HepG2 (cell line): ENCODE data around the gene CCDC116. TPM values are rescaled to one million over a fixed set of nuclear protein-coding genes. Genes with fewer than 3 reads are reported as not detected.

Experiments
- AGO1 ChIP-seq: fragments of 200-400 bp; formaldehyde crosslinking; IDR thresholded peaks from 2 replicates; pipeline ENCODE4 v1.6.1; 2017; ENCODE audit warnings: mild to moderate bottlenecking, low read depth, low read length, moderate library complexity; ENCODE audit not compliant: poor library complexity, severe bottlenecking
- ARID2 ChIP-seq: sonication (generic); formaldehyde crosslinking; IDR thresholded peaks from 2 replicates; pipeline ENCODE4 v1.8.1; 2022; ENCODE audit warnings: mild to moderate bottlenecking, missing genetic modification reagents, borderline replicate concordance
- GFI1 ChIP-seq: sonication (generic); formaldehyde crosslinking; IDR thresholded peaks from 2 replicates; pipeline ENCODE4 v1.5.0; 2020; ENCODE audit warnings: missing genetic modification reagents, mild to moderate bottlenecking, borderline replicate concordance
- RORA ChIP-seq: sonication (generic); formaldehyde crosslinking; IDR thresholded peaks from 2 replicates; pipeline ENCODE4 v1.5.0; 2020; ENCODE audit warnings: mild to moderate bottlenecking, missing genetic modification reagents, moderate library complexity
- SOX5 ChIP-seq: IDR thresholded peaks from 2 replicates; pipeline ENCODE4 v1.6.1; 2016; ENCODE audit warnings: borderline replicate concordance
- SP2 ChIP-seq: sonication (generic); formaldehyde crosslinking; IDR thresholded peaks from 2 replicates; pipeline ENCODE4 v1.5.1; 2020; ENCODE audit warnings: mild to moderate bottlenecking, missing genetic modification reagents
- SPEN ChIP-seq: sonication (generic); formaldehyde crosslinking; IDR thresholded peaks from 2 replicates; pipeline ENCODE4 v1.5.1; 2020; ENCODE audit warnings: low read depth, mild to moderate bottlenecking, missing genetic modification reagents
- SRF ChIP-seq: IDR thresholded peaks from 2 replicates; pipeline ENCODE4 v1.6.1; 2011; ENCODE audit warnings: mild to moderate bottlenecking, low read depth, low read length, moderate library complexity
- YEATS4 ChIP-seq: sonication (generic); formaldehyde crosslinking; IDR thresholded peaks from 2 replicates; pipeline ENCODE4 v1.4.0; 2020; ENCODE audit warnings: missing genetic modification reagents, borderline replicate concordance
- ZNF558 ChIP-seq: sonication (generic); formaldehyde crosslinking; IDR thresholded peaks from 2 replicates; pipeline ENCODE4 v1.9.0; 2022; ENCODE audit warnings: mild to moderate bottlenecking, missing genetic modification reagents, borderline replicate concordance
- ZNF629 ChIP-seq: sonication (generic); formaldehyde crosslinking; conservative IDR thresholded peaks from 2 replicates; pipeline ENCODE4 v1.5.0; 2020; ENCODE audit warnings: missing genetic modification reagents
- ZSCAN30 ChIP-seq: sonication (generic); formaldehyde crosslinking; IDR thresholded peaks from 2 replicates; pipeline ENCODE4 v1.5.0; 2020; ENCODE audit warnings: mild to moderate bottlenecking, missing genetic modification reagents
- polyA plus RNA-seq, 8 experiments: library from polyadenylated mRNA; depleted of rRNA in 3 of 8; stranded (reverse) in 7 of 8; unstranded in 1 of 8; fragments of >200 nt; fragmentation: Illumina TruSeq in 4 of 8; extraction: Trizol in 4 of 8; gene quantifications; 2 replicates each; pipeline versions ENCODE4 v1.2.1 to v1.2.3, GENCODE V29; 2011 to 2016; ENCODE audit warnings: low read depth in 4 of 8, missing spikeins in 1 of 8, mixed read lengths in 1 of 8; ENCODE audit not compliant: insufficient read depth in 1 of 8
- total RNA-seq, 5 experiments: library from RNA; depleted of rRNA; stranded (reverse); fragments of >200 nt; fragmentation: Illumina TruSeq; extraction: Trizol; gene quantifications; 2 replicates each; pipeline ENCODE4 v1.2.3, GENCODE V29; 2016; ENCODE audit warnings: low read depth in 1 of 5
- TF ChIP-seq, protein P1 (sequence below): sonication (generic); formaldehyde crosslinking; conservative IDR thresholded peaks from 2 replicates; pipeline ENCODE4 v1.4.0; 2020; ENCODE audit warnings: mild to moderate bottlenecking, missing genetic modification reagents, moderate library complexity
- TF ChIP-seq, protein P2 (sequence below): sonication (generic); formaldehyde crosslinking; IDR thresholded peaks from 2 replicates; pipeline ENCODE4 v1.8.0; 2022; ENCODE audit warnings: missing genetic modification reagents, low read depth, mild to moderate bottlenecking, borderline replicate concordance
- TF ChIP-seq, protein P3 (sequence below): sonication (generic); formaldehyde crosslinking; IDR thresholded peaks from 2 replicates; pipeline ENCODE4 v1.8.0; 2022; ENCODE audit warnings: missing genetic modification reagents, mild to moderate bottlenecking, borderline replicate concordance
- TF ChIP-seq, protein P4 (sequence below): sonication (generic); formaldehyde crosslinking; IDR thresholded peaks from 2 replicates; pipeline ENCODE4 v1.8.1; 2023; ENCODE audit warnings: mild to moderate bottlenecking, missing genetic modification reagents
- TF ChIP-seq, protein P5 (sequence below): sonication (generic); formaldehyde crosslinking; IDR thresholded peaks from 2 replicates; pipeline ENCODE4 v1.5.1; 2020; ENCODE audit warnings: missing genetic modification reagents, mild to moderate bottlenecking, borderline replicate concordance
- TF ChIP-seq, protein P6 (sequence below): fragments of 450-650 bp; IDR thresholded peaks from 2 replicates; pipeline ENCODE4 v1.6.1; 2016

Gene CCDC116
- total and polyA plus RNA-seq, 2 of the 13 experiments (the other 11 are each of a cell fraction or from before 2014, with no cell fraction given) = 0.15 to 0.33 TPM

DNA sequence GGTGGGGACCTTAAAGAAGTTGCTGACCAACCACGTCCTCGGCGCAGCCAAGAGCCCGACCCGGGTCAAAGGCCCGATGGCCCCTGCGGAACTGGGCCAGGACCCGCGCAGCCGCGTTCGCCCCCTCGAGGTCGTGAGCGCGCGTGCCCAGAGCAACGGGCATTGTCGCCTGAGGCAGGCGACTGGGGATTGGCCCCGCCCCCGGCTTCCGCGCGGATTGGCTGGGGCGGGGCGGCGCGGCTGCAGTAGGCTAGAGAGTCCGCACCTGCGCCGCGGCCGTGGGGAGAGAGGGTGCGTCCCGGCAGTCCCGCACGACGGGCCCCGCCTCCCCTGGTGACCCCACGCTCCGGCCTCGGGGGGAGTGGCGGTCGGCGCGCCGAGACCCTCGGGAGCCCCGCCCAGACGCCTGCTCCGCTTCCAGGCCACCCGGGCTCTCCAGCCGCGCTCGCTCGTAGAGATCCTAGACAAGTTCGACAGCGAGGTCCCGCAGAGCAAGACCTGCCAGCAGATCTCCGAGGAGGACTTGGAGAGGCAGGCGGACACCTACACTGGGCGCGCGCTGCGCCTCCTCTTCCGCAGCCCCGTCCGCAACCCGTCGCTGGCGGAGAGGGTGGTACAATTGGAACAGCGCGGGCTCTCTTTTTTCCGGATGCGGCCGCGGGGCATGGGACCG, 24.9 kb downstream of the CCDC116 start (continued):
- TF ChIP-seq, protein P1, sequence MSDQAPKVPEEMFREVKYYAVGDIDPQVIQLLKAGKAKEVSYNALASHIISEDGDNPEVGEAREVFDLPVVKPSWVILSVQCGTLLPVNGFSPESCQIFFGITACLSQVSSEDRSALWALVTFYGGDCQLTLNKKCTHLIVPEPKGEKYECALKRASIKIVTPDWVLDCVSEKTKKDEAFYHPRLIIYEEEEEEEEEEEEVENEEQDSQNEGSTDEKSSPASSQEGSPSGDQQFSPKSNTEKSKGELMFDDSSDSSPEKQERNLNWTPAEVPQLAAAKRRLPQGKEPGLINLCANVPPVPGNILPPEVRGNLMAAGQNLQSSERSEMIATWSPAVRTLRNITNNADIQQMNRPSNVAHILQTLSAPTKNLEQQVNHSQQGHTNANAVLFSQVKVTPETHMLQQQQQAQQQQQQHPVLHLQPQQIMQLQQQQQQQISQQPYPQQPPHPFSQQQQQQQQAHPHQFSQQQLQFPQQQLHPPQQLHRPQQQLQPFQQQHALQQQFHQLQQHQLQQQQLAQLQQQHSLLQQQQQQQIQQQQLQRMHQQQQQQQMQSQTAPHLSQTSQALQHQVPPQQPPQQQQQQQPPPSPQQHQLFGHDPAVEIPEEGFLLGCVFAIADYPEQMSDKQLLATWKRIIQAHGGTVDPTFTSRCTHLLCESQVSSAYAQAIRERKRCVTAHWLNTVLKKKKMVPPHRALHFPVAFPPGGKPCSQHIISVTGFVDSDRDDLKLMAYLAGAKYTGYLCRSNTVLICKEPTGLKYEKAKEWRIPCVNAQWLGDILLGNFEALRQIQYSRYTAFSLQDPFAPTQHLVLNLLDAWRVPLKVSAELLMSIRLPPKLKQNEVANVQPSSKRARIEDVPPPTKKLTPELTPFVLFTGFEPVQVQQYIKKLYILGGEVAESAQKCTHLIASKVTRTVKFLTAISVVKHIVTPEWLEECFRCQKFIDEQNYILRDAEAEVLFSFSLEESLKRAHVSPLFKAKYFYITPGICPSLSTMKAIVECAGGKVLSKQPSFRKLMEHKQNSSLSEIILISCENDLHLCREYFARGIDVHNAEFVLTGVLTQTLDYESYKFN (CRISPR knock-in tag) = no peak
- TF ChIP-seq, protein P2, sequence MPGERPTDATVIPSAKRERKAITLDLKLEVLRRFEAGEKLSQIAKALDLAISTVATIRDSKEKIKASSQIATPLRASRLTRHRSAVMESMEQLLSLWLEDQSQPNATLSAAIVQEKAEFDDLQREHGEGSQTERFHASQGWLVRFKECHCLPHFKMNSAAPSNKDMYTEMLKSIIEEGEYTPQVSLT (CRISPR knock-in tag) = no peak
- TF ChIP-seq YEATS4 (CRISPR knock-in tag) (peak; percentile 57), RORA (CRISPR knock-in tag) (no peak), ZNF629 (CRISPR knock-in tag) (peak; percentile 32), ARID2 (CRISPR knock-in tag) (peak; percentile 91; the same call in 1 of the 2 replicates), SP2 (CRISPR knock-in tag) (0 out of 2 replicates have a peak, but pooled peaks have one; percentile 49), SPEN (peak; percentile 18; the same call in 1 of the 2 replicates), GFI1 (CRISPR knock-in tag) (peak; percentile 58), AGO1 (peak; percentile 98), SOX5 (peak; percentile 25; the same call in 1 of the 2 replicates), SRF (no peak), ZSCAN30 (CRISPR knock-in tag) (0 out of 2 replicates have a peak, but pooled peaks have one; percentile 52), ZNF558 (CRISPR knock-in tag) (0 out of 2 replicates have a peak, but pooled peaks have one; percentile 51)
- TF ChIP-seq, protein P3, sequence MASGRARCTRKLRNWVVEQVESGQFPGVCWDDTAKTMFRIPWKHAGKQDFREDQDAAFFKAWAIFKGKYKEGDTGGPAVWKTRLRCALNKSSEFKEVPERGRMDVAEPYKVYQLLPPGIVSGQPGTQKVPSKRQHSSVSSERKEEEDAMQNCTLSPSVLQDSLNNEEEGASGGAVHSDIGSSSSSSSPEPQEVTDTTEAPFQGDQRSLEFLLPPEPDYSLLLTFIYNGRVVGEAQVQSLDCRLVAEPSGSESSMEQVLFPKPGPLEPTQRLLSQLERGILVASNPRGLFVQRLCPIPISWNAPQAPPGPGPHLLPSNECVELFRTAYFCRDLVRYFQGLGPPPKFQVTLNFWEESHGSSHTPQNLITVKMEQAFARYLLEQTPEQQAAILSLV = 0 out of 2 replicates have a peak, but pooled peaks have one; percentile 64
- TF ChIP-seq, protein P4, sequence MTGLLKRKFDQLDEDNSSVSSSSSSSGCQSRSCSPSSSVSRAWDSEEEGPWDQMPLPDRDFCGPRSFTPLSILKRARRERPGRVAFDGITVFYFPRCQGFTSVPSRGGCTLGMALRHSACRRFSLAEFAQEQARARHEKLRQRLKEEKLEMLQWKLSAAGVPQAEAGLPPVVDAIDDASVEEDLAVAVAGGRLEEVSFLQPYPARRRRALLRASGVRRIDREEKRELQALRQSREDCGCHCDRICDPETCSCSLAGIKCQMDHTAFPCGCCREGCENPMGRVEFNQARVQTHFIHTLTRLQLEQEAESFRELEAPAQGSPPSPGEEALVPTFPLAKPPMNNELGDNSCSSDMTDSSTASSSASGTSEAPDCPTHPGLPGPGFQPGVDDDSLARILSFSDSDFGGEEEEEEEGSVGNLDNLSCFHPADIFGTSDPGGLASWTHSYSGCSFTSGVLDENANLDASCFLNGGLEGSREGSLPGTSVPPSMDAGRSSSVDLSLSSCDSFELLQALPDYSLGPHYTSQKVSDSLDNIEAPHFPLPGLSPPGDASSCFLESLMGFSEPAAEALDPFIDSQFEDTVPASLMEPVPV (CRISPR knock-in tag) = peak; percentile 69; the same call in 1 of the 2 replicates
- TF ChIP-seq, protein P5, sequence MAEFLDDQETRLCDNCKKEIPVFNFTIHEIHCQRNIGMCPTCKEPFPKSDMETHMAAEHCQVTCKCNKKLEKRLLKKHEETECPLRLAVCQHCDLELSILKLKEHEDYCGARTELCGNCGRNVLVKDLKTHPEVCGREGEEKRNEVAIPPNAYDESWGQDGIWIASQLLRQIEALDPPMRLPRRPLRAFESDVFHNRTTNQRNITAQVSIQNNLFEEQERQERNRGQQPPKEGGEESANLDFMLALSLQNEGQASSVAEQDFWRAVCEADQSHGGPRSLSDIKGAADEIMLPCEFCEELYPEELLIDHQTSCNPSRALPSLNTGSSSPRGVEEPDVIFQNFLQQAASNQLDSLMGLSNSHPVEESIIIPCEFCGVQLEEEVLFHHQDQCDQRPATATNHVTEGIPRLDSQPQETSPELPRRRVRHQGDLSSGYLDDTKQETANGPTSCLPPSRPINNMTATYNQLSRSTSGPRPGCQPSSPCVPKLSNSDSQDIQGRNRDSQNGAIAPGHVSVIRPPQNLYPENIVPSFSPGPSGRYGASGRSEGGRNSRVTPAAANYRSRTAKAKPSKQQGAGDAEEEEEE (CRISPR knock-in tag) = no peak
- TF ChIP-seq, protein P6, sequence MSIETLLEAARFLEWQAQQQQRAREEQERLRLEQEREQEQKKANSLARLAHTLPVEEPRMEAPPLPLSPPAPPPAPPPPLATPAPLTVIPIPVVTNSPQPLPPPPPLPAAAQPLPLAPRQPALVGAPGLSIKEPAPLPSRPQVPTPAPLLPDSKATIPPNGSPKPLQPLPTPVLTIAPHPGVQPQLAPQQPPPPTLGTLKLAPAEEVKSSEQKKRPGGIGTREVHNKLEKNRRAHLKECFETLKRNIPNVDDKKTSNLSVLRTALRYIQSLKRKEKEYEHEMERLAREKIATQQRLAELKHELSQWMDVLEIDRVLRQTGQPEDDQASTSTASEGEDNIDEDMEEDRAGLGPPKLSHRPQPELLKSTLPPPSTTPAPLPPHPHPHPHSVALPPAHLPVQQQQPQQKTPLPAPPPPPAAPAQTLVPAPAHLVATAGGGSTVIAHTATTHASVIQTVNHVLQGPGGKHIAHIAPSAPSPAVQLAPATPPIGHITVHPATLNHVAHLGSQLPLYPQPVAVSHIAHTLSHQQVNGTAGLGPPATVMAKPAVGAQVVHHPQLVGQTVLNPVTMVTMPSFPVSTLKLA = no peak
